A549 (cell line): ENCODE results near the gene NPEPPS.
"Not testable (repeated sequence)": the region's sequence is repeated elsewhere in the genome, so short reads cannot be mapped to it uniquely, and the experiment has no call there.

Experiments
- CEBPB ChIP-seq, 2 experiments: fragments of >200 bp in 1 of 2; sonication (Bioruptor Twin) in 1 of 2; formaldehyde crosslinking in 1 of 2; IDR thresholded peaks; 2 replicates each; pipeline ENCODE4 v1.6.1; 2012 to 2016
- CTCF ChIP-seq: fragments of >200 bp; sonication (Bioruptor Twin); formaldehyde crosslinking; IDR thresholded peaks from 3 replicates; pipeline ENCODE4 v1.5.1; 2016
- ESRRA ChIP-seq: fragments of 150-350 bp; IDR thresholded peaks from 2 replicates; pipeline ENCODE4 v1.6.1; 2014; ENCODE audit warnings: mild to moderate bottlenecking, low read length, borderline replicate concordance
- POLR2A ChIP-seq: IDR thresholded peaks from 2 replicates; pipeline ENCODE4 v1.6.1; 2012; ENCODE audit warnings: mild to moderate bottlenecking, low read length
- RAD21 ChIP-seq, 2 experiments: fragments of >200 bp in 1 of 2; sonication (Bioruptor Twin) in 1 of 2; formaldehyde crosslinking in 1 of 2; IDR thresholded peaks in 1 of 2; conservative IDR thresholded peaks in 1 of 2; 2 replicates in 1 of 2; 3 replicates in 1 of 2; pipeline ENCODE4 v1.6.1; 2012 to 2018; ENCODE audit warnings: inconsistent platforms in 1 of 2

- TF ChIP-seq RAD21 (conservative IDR thresholded peaks at IDR 0.05 in 1 of 2, IDR thresholded peaks at IDR 0.05 in 1 of 2); POLR2A; ESRRA; CTCF; CEBPB (IDR thresholded peaks at IDR 0.05): not testable (repeated sequence)
These were observed 62.6 kb downstream of the NPEPPS start for GRCh38 chr17:47593522-47593921.
